SK-N-SH treated with all-trans-retinoic acid at 6 μM for 48 hours (cell line): Measurements from ENCODE around the gene MAX.

ENCODE experiments used
- ATAC-seq: fragments of 200-7000 bp; cut with Tn5 transposase; 3 replicates; pipeline ENCODE4 v1.9.1; 2020; ENCODE audit warnings: mild to moderate bottlenecking, moderate library complexity
- ARNTL ChIP-seq: fragments of 450-650 bp; formaldehyde crosslinking; IDR thresholded peaks from 2 replicates; pipeline ENCODE4 v1.5.0; 2020; ENCODE audit warnings: low read depth, mild to moderate bottlenecking, moderate library complexity, borderline replicate concordance
- BACH2 ChIP-seq: fragments of 250-450 bp; sonication (Bioruptor Pico); IDR thresholded peaks from 2 replicates; pipeline ENCODE4 v1.9.0; 2021; ENCODE audit warnings: mild to moderate bottlenecking, borderline replicate concordance
- CREB5 ChIP-seq: fragments of 250-450 bp; sonication (Bioruptor Pico); IDR thresholded peaks from 2 replicates; pipeline ENCODE4 v1.5.1; 2020; ENCODE audit warnings: low read depth, mild to moderate bottlenecking, moderate library complexity
- CSDC2 ChIP-seq: fragments of 250-450 bp; sonication (Bioruptor Pico); IDR thresholded peaks from 2 replicates; pipeline ENCODE4 v1.5.0; 2020; ENCODE audit warnings: mild to moderate bottlenecking, moderate library complexity
- ESRRG ChIP-seq: fragments of 250-450 bp; sonication (Bioruptor Pico); IDR thresholded peaks from 2 replicates; pipeline ENCODE4 v1.6.1; 2021; ENCODE audit warnings: mild to moderate bottlenecking
- GLIS3 ChIP-seq: fragments of 250-450 bp; sonication (Bioruptor Pico); IDR thresholded peaks from 2 replicates; pipeline ENCODE4 v1.5.0; 2020; ENCODE audit warnings: mild to moderate bottlenecking, moderate library complexity
- ISL1 ChIP-seq: fragments of 250-450 bp; sonication (Bioruptor Pico); IDR thresholded peaks from 2 replicates; pipeline ENCODE4 v2.1.2; 2022; ENCODE audit warnings: mild to moderate bottlenecking, moderate library complexity
- OSR1 ChIP-seq: fragments of 250-450 bp; sonication (Bioruptor Pico); IDR thresholded peaks from 2 replicates; pipeline ENCODE4 v1.8.0; 2022; ENCODE audit warnings: moderate library complexity, mild to moderate bottlenecking, inconsistent platforms
- PATZ1 ChIP-seq: fragments of 250-450 bp; sonication (Bioruptor Pico); IDR thresholded peaks from 2 replicates; pipeline ENCODE4 v1.8.0; 2020; ENCODE audit warnings: mild to moderate bottlenecking, moderate library complexity, borderline replicate concordance
- PPARA ChIP-seq: fragments of 250-450 bp; sonication (Bioruptor Pico); IDR thresholded peaks from 2 replicates; pipeline ENCODE4 v1.5.0; 2020; ENCODE audit warnings: mild to moderate bottlenecking, borderline replicate concordance
- RARB ChIP-seq: fragments of 250-450 bp; sonication (Bioruptor Pico); IDR thresholded peaks from 2 replicates; pipeline ENCODE4 v1.8.0; 2021; ENCODE audit warnings: mild to moderate bottlenecking, moderate library complexity
- SNAI2 ChIP-seq: fragments of 250-450 bp; sonication (Bioruptor Pico); IDR thresholded peaks from 2 replicates; pipeline ENCODE4 v1.5.0; 2020; ENCODE audit warnings: mild to moderate bottlenecking, moderate library complexity
- TCF4 ChIP-seq: fragments of 250-450 bp; sonication (Bioruptor Pico); IDR thresholded peaks from 2 replicates; pipeline ENCODE4 v1.8.0; 2021; ENCODE audit warnings: mild to moderate bottlenecking, moderate library complexity, borderline replicate concordance
- TOX ChIP-seq: fragments of 250-450 bp; sonication (Bioruptor Pico); IDR thresholded peaks from 2 replicates; pipeline ENCODE4 v1.8.0; 2021; ENCODE audit warnings: mild to moderate bottlenecking, moderate library complexity, borderline replicate concordance
- ZC3H10 ChIP-seq: fragments of 250-450 bp; sonication (Bioruptor Pico); IDR thresholded peaks from 2 replicates; pipeline ENCODE4 v1.5.1; 2021; ENCODE audit warnings: mild to moderate bottlenecking, moderate library complexity
- ZFP3 ChIP-seq: fragments of 250-450 bp; sonication (Bioruptor Pico); IDR thresholded peaks from 2 replicates; pipeline ENCODE4 v1.5.0; 2020; ENCODE audit warnings: mild to moderate bottlenecking, moderate library complexity
- ZFP30 ChIP-seq: fragments of 450-650 bp; formaldehyde crosslinking; IDR thresholded peaks from 2 replicates; pipeline ENCODE4 v1.5.0; 2022; ENCODE audit warnings: mild to moderate bottlenecking, moderate library complexity
- ZNF565 ChIP-seq: fragments of 450-650 bp; formaldehyde crosslinking; conservative IDR thresholded peaks from 2 replicates; pipeline ENCODE4 v1.5.0; 2020; ENCODE audit warnings: low read depth, mild to moderate bottlenecking, moderate library complexity
- ZNF70 ChIP-seq: fragments of 450-650 bp; formaldehyde crosslinking; IDR thresholded peaks from 2 replicates; pipeline ENCODE4 v1.5.0; 2020; ENCODE audit warnings: mild to moderate bottlenecking, moderate library complexity
- ZNF8 ChIP-seq: fragments of 450-650 bp; formaldehyde crosslinking; IDR thresholded peaks from 2 replicates; pipeline ENCODE4 v1.5.0; 2020; ENCODE audit warnings: mild to moderate bottlenecking, moderate library complexity
- TF ChIP-seq, protein P1 (sequence below): fragments of 250-450 bp; sonication (Bioruptor Pico); IDR thresholded peaks from 2 replicates; pipeline ENCODE4 v1.5.1; 2021; ENCODE audit warnings: mild to moderate bottlenecking, moderate library complexity

MAX gene

DNA sequence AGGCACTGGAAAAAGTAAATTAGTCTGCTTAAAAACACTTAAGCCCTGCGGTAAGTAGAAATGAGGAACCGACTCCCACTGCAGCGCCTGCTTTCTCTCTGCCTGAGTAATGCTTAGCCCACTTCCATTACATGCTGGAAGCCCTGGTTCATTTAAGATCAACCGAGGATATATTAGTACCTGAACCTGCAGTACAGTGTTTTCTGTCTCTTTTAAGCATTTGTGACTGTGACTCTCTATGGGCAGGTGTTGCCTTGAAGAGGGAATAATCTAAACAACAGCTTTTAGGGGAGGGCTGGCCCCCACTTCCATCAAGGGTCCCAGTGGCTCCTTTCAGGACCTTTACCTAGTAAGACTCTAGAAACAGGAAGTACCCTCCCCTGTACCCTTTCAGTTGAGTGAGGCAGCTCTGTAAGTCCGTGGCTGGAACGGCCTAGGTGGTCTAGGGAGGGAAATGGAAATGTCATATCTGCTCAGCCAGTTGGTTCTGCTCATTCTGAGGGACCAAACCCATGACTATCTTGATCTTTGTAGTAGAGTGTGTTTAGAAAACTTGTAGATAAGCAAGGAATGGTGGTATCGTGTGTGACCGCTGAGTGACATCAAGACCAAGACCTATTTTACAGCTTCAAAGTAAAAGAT is 59.5 kb downstream of the MAX start:
- TF ChIP-seq ZFP30 (no peak), TCF4 (no peak), PPARA (CRISPR knock-in tag) (no peak), GLIS3 (CRISPR knock-in tag) (no peak)
- ATAC-seq: no peak

DNA sequence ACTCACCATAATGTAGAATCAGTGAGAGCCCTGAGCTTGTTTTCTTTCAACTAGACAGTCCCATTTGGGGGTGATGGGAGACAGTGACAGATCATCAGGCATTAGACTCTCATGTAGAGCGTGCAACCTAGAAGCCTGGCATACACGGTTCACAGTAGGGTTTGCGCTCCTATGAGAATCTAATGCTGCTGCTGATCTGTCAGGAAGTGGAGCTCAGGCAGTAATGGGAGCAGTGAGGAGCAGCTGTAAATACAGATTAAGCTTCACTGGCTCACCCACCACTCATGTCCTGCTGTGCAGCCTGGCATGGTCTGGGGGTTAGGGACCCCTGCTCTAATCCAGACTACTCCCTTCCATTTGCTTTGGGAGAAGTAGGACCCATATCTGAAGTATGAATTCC is 60.0 kb downstream of the MAX start:
- no peak for ATAC-seq
- TF ChIP-seq PATZ1: no peak
- no peak for TF ChIP-seq OSR1 (CRISPR knock-in tag)
- TF ChIP-seq ZNF8 (CRISPR knock-in tag): no peak
- TF ChIP-seq CREB5 (CRISPR knock-in tag): no peak
- no peak for TF ChIP-seq ZNF70 (CRISPR knock-in tag)
- no peak for TF ChIP-seq CSDC2 (CRISPR knock-in tag)
- no peak for TF ChIP-seq ZC3H10 (CRISPR knock-in tag)
- no peak for TF ChIP-seq ZFP30
- TF ChIP-seq, all 23 proteins: peak for 0

- no peak for TF ChIP-seq PATZ1
- TF ChIP-seq ZNF565 (CRISPR knock-in tag): no peak
- no peak for TF ChIP-seq SNAI2 (CRISPR knock-in tag)
- no peak for TF ChIP-seq ESRRG
- no peak for TF ChIP-seq CSDC2 (CRISPR knock-in tag)
- no peak for TF ChIP-seq TOX (CRISPR knock-in tag)
- TF ChIP-seq, protein P1, sequence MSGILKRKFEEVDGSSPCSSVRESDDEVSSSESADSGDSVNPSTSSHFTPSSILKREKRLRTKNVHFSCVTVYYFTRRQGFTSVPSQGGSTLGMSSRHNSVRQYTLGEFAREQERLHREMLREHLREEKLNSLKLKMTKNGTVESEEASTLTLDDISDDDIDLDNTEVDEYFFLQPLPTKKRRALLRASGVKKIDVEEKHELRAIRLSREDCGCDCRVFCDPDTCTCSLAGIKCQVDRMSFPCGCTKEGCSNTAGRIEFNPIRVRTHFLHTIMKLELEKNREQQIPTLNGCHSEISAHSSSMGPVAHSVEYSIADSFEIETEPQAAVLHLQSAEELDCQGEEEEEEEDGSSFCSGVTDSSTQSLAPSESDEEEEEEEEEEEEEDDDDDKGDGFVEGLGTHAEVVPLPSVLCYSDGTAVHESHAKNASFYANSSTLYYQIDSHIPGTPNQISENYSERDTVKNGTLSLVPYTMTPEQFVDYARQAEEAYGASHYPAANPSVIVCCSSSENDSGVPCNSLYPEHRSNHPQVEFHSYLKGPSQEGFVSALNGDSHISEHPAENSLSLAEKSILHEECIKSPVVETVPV: no peak
- TF ChIP-seq ARNTL: no peak
- TF ChIP-seq PPARA (CRISPR knock-in tag): no peak
- no peak for TF ChIP-seq CREB5 (CRISPR knock-in tag)
- no peak for TF ChIP-seq GLIS3 (CRISPR knock-in tag)
- ATAC-seq: no peak
Measured at GRCh38 chr14:65041434-65041915, 60.8 kb downstream of the MAX start.

GRCh38 chr14:65040666-65041433 is 61.5 kb downstream of the MAX start:
- TF ChIP-seq ZFP3 (CRISPR knock-in tag): no peak
- ATAC-seq: no peak

DNA sequence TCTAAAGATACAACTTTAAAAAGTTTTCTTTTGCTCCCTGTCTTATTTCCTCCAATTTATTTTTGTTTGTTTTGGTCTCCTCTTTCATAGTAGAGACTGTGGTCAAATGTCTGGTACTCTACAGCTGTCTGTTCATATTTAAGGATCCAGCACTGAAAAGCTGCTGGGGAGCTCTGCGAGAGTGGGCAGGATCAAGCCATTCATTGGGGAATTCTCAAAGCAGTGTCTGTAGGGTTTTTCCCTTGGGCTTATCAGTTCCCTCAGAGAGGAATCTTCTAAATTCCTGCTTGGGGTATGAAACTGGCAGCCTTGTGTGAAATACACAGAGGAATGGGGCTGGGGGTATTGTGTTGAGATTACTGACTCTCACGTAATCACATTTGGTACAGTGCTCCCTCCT is 63.4 kb downstream of the MAX start:
- TF ChIP-seq TOX (CRISPR knock-in tag) (no peak), ISL1 (no peak), TCF4 (no peak), ZC3H10 (CRISPR knock-in tag) (no peak), RARB (CRISPR knock-in tag) (no peak), ARNTL (no peak), PPARA (CRISPR knock-in tag) (no peak), ZNF70 (CRISPR knock-in tag) (no peak), ZNF8 (CRISPR knock-in tag) (no peak), ZFP3 (CRISPR knock-in tag) (no peak), OSR1 (CRISPR knock-in tag) (no peak), BACH2 (CRISPR knock-in tag) (no peak), CSDC2 (CRISPR knock-in tag) (no peak), GLIS3 (CRISPR knock-in tag) (no peak), ZFP30 (no peak), SNAI2 (CRISPR knock-in tag) (no peak)
- TF ChIP-seq, protein P1: no peak
- ATAC-seq: no peak
